ENCODE data around the gene RGS6.

The RGS6 gene

GRCh38 chr14:72525087-72525915, 593.1 kb downstream of the RGS6 start:
- no peak for TF ChIP-seq CTCF (IDR thresholded peaks at IDR 0.05; ENCODE audit: low read depth, low read length)
- H3K4me3 ChIP-seq (ENCODE audit: low read depth, low read length), result no peak overlapping the region

GRCh38 chr14:72527591-72527990, 595.4 kb downstream of the RGS6 start:
- no peak for TF ChIP-seq CTCF (IDR thresholded peaks at IDR 0.05; ENCODE audit: low read depth, low read length)

GRCh38 chr14:72528059-72528862, 596.0 kb downstream of the RGS6 start:
- no peak for TF ChIP-seq CTCF (IDR thresholded peaks at IDR 0.05; ENCODE audit: low read depth, low read length)
- H3K4me3 ChIP-seq (ENCODE audit: low read depth, low read length), result no peak overlapping the region

More at GRCh38 chr14:72527591-72527990, 595.4 kb downstream of the RGS6 start:
- H3K4me3 ChIP-seq (ENCODE audit: low read depth, low read length), result no peak overlapping the region

GRCh38 chr14:72528863-72529175, 596.6 kb downstream of the RGS6 start:
- H3K4me3 ChIP-seq (ENCODE audit: low read depth, low read length), result no peak overlapping the region
- no peak for TF ChIP-seq CTCF (IDR thresholded peaks at IDR 0.05; ENCODE audit: low read depth, low read length)

GRCh38 chr14:72532686-72533454, 600.6 kb downstream of the RGS6 start:
- TF ChIP-seq CTCF (IDR thresholded peaks at IDR 0.05; ENCODE audit: low read depth, low read length), result no peak
- no peak overlapping the region for H3K4me3 ChIP-seq (ENCODE audit: low read depth, low read length)

- TF ChIP-seq CTCF (IDR thresholded peaks at IDR 0.05; ENCODE audit: low read depth, low read length), result no peak
- H3K4me3 ChIP-seq (ENCODE audit: low read depth, low read length), result no peak overlapping the region
These were observed 603.3 kb downstream of the RGS6 start for GRCh38 chr14:72535485-72535884.

All from WI38 (cell line).